ENCODE measurements around the gene ASPRV1. TPM values are rescaled to one million over a fixed set of nuclear protein-coding genes. Genes with fewer than 3 reads are reported as not detected.

Gene ASPRV1
- total RNA-seq, 1 experiment from 2014 or later = 1.3 TPM

- TF ChIP-seq MXD4 (CRISPR knock-in tag; IDR thresholded peaks at IDR 0.05; ENCODE audit: borderline replicate concordance) = no peak
- no peak for TF ChIP-seq KAT7 (CRISPR knock-in tag; IDR thresholded peaks at IDR 0.05; ENCODE audit: borderline replicate concordance)
These were observed 43.6 kb downstream of the ASPRV1 start for GRCh38 chr2:69917852-69918251.

GRCh38 chr2:69916106-69916505 lies 45.3 kb downstream of the ASPRV1 start:
- H3K4me3 Mint-ChIP-seq = peak overlapping the region; percentile 61
- H3K4me1 Mint-ChIP-seq = peaks cover 4% of the 10 kb centered on the region; the same call in 1 of the 2 replicates
- no peaks in the 10 kb centered on the region for H3K27me3 Mint-ChIP-seq (ENCODE audit: low read depth)
- H3K27ac Mint-ChIP-seq = no peak overlapping the region
- ChIA-PET POLR2A (no interaction called here), CTCF (interaction anchor here (0.6 kb wide), 1 partner anchor 147 kb away, joined by 3 read pairs; no protein-coding TSS in a partner anchor)
- TF ChIP-seq ZBTB43 (CRISPR knock-in tag; IDR thresholded peaks at IDR 0.05) = no peak
- no peak for TF ChIP-seq ZNF281 (CRISPR knock-in tag; IDR thresholded peaks at IDR 0.05)
- TF ChIP-seq EMX1 (CRISPR knock-in tag; IDR thresholded peaks at IDR 0.05) = no peak
- TF ChIP-seq NFYB (CRISPR knock-in tag; conservative IDR thresholded peaks at IDR 0.05; ENCODE audit: low read depth) = no peak
- TF ChIP-seq TCF7 (CRISPR knock-in tag; IDR thresholded peaks at IDR 0.05; ENCODE audit: low read depth) = no peak
- TF ChIP-seq OVOL2 (CRISPR knock-in tag; IDR thresholded peaks at IDR 0.05; ENCODE audit: borderline replicate concordance) = no peak
- TF ChIP-seq ATF3 (CRISPR knock-in tag; conservative IDR thresholded peaks at IDR 0.05) = no peak
- no peak for TF ChIP-seq E2F1 (CRISPR knock-in tag; IDR thresholded peaks at IDR 0.05)
- TF ChIP-seq PRDM15 (CRISPR knock-in tag; IDR thresholded peaks at IDR 0.05) = no peak
- TF ChIP-seq FOXK1 (CRISPR knock-in tag; IDR thresholded peaks at IDR 0.05) = no peak
- no peak for TF ChIP-seq ATF2 (CRISPR knock-in tag; IDR thresholded peaks at IDR 0.05; ENCODE audit: borderline replicate concordance, low read depth)
- TF ChIP-seq SOX15 (CRISPR knock-in tag; IDR thresholded peaks at IDR 0.05) = no peak
- TF ChIP-seq RELA (CRISPR knock-in tag; IDR thresholded peaks at IDR 0.05; ENCODE audit: borderline replicate concordance) = no peak
- no peak for TF ChIP-seq RORB (CRISPR knock-in tag; IDR thresholded peaks at IDR 0.05)
- no peak for TF ChIP-seq NR3C1 (CRISPR knock-in tag; conservative IDR thresholded peaks at IDR 0.05; ENCODE audit: low read depth)
- no peak for TF ChIP-seq ELF4 (CRISPR knock-in tag; IDR thresholded peaks at IDR 0.05; ENCODE audit: low read depth)
- TF ChIP-seq CDX4 (CRISPR knock-in tag; IDR thresholded peaks at IDR 0.05; ENCODE audit: borderline replicate concordance) = no peak
- no peak for TF ChIP-seq ZNF263 (CRISPR knock-in tag; IDR thresholded peaks at IDR 0.05; ENCODE audit: low read depth)
- no peak for TF ChIP-seq STAT6 (CRISPR knock-in tag; conservative IDR thresholded peaks at IDR 0.05; ENCODE audit: low read depth)
- no peaks in the 10 kb centered on the region for H3K9me3 Mint-ChIP-seq
- no peak for ATAC-seq
- DNase-seq (ENCODE audit: low spot score) = no peak
- H3K36me3 Mint-ChIP-seq = no peaks in the 10 kb centered on the region

More at GRCh38 chr2:69917852-69918251, 43.6 kb downstream of the ASPRV1 start:
- H3K36me3 Mint-ChIP-seq = no peaks in the 10 kb centered on the region
- peaks cover 4% of the 10 kb centered on the region; the same call in 1 of the 2 replicates for H3K4me1 Mint-ChIP-seq
- no peaks in the 10 kb centered on the region for H3K27me3 Mint-ChIP-seq (ENCODE audit: low read depth)
- H3K27ac Mint-ChIP-seq = no peak overlapping the region
- CTCF ChIA-PET = no interaction called here
- no peak overlapping the region for H3K4me3 Mint-ChIP-seq
- POLR2A ChIA-PET = no interaction called here
- H3K9me3 Mint-ChIP-seq = no peaks in the 10 kb centered on the region
- ATAC-seq (no peak), DNase-seq (ENCODE audit: low spot score) (no peak)
